Omental fat pad (tissue), 4 donors: ENCODE measurements around the gene NR2E3. TPM values are rescaled to one million over a fixed set of nuclear protein-coding genes. Genes with fewer than 3 reads are reported as not detected.

Source experiments
- small RNA-seq: library from RNA; depleted of rRNA; stranded (forward); fragments of <200 nt; gene quantifications from one replicate; pipeline ENCODE3, GENCODE V24; 2016
- total RNA-seq, 4 donors: library from RNA; depleted of rRNA; stranded (reverse); fragments of >200 nt; gene quantifications; one replicate each; pipeline ENCODE4 v1.1.0, GENCODE V29; 2016

The NR2E3 gene
- total RNA-seq, 4 donors from 2014 or later, result 0.24 to 0.56 TPM; not detected in 2

Small RNA genes lying within 50 kb of the gene (small RNA-seq; reads per million reads assigned to genes)
- gene RNA5SP399, result not detected
